GM10266 (cell line): ENCODE data around the gene CNN2.
"Not testable (repeated sequence)": the region's sequence is repeated elsewhere in the genome, so short reads cannot be mapped to it uniquely, and the experiment has no call there.

Source experiments
- DNase-seq: peaks from one replicate; pipeline ENCODE4 v3.0.0; 2012; ENCODE audit errors: extremely low spot score
- CTCF ChIP-seq: IDR thresholded peaks from 2 replicates; pipeline ENCODE4 v1.5.1; 2012; ENCODE audit warnings: mild to moderate bottlenecking, low read depth; ENCODE audit not compliant: control insufficient read depth, insufficient read depth; ENCODE audit errors: missing control alignments

CNN2 gene

DNA sequence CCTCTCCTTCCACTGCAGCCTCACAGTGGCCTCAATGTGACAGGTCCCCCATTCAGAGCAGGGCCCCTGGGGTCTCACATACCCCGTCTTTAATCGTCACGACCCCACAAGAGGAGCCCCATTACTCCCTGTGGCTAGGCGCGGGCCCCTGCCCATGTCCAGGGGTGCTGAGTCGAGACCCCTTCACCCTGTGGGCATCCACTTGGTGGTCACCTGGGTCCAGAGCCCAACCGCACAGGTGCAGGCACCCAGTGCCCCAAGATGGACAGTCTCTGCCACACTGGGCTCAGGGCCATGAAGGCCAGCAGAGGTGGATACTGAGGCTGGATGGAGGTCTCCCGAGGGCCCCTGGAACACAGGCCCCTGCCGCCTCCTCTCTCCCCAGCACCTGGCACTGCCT is 8.5 kb upstream of the CNN2 start:
- no peak for DNase-seq
- no peak for TF ChIP-seq CTCF

- no peak for TF ChIP-seq CTCF
- no peak for DNase-seq
Measured at GRCh38 chr19:1018393-1018792, 8.0 kb upstream of the CNN2 start.

- DNase-seq = no peak
- no peak for TF ChIP-seq CTCF
Measured at GRCh38 chr19:1018932-1019615, 7.3 kb upstream of the CNN2 start.

DNA sequence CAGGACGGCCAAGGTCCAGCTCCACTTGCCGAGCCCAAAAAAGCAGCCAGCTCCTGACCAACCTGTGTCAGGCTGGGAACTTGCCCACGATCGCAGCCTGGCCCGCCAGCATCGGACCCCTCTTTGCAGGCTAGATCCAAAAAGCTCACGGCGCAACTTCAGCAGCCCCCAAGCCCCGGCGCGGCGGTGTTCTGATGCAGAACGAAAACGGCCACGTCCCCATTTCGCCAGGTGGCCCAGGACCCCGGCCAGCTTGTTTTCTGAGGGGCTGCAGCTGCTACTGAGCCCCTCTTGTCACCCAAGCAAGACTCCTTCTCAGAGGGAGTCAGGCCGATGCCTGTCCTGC is 6.8 kb upstream of the CNN2 start:
- no peak for TF ChIP-seq CTCF
- DNase-seq = no peak

DNA sequence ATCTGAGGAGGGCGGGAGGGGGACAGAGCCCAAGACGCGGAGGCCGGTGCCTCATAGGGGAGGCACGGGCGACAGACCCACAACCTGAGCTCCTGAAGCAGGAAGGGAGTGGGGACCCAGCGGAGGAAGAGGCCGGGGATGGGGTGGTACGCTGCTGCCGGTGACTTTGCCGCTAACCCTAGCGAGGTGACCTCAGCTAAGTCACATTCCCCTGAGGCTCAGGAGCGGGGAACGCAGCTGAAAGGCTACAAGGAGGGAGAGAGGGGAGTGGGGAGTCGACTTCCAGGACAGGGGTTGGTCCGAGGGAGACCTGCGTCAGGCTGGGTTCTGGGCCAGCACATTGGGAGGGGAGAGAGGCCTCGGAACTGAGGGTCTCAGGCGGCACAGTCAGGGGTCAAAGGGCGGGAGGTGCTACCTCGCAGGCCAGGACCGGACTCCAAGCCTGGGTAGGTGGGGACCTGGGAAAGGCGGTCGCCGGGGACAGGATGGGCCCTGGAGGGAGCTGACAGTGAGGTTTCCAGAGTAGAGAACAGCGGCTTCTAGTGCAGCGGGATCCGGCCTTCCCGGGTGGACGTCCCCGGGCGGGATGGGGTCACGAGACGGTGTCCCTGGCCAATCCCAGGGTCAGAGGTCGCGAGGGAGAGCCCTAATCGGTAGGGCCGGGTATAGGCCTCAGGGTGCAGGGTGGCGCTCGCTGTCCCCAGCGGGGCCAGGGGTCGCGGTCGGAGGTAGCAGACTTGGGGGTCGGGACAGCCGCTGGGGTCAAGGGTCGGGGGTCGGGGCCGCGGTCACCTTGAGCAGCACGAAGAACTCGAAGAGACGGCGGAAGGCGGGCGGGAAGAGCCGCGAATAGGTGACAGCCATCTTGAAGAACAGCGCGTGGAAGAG is 6.2 kb upstream of the CNN2 start:
- no peak for DNase-seq
- no peak for TF ChIP-seq CTCF

- peak; percentile 100 for DNase-seq
- TF ChIP-seq CTCF = no peak
Measured at GRCh38 chr19:1020868-1021425, 5.5 kb upstream of the CNN2 start, which contains the start of gene TMEM259. TSS of gene TMEM259 (minus strand) at chr19:1021123. CDS start at chr19:1020996, 127 bp downstream.

GRCh38 chr19:1023883-1024188 is 2.6 kb upstream of the CNN2 start:
- DNase-seq = not testable (repeated sequence)

GRCh38 chr19:1025080-1025479 is 1.3 kb upstream of the CNN2 start:
- not testable (repeated sequence) for DNase-seq
